Right atrium auricular region (tissue), 2 donors: ENCODE measurements around the gene VAMP2. TPM values are rescaled to one million over a fixed set of nuclear protein-coding genes. Genes with fewer than 3 reads are reported as not detected.

ENCODE experiments used
- DNase-seq: peaks from one replicate; pipeline ENCODE4 v3.0.0-alpha.2; 2019; ENCODE audit warnings: low spot score
- H3K27ac ChIP-seq, 2 donors: fragments of 200-600 bp; sonication (generic); 1 replicate in 1 of 2; 2 replicates in 1 of 2; pipeline ENCODE4 v1.5.1; 2016 to 2019
- H3K27me3 ChIP-seq, 2 donors: fragments of 200-600 bp; sonication (generic); one replicate each; pipeline versions ENCODE4 v1.5.1 to v1.6.0; 2017 to 2019
- H3K36me3 ChIP-seq: fragments of 200-600 bp; sonication (generic); one replicate; pipeline ENCODE4 v1.5.1; 2016
- H3K4me1 ChIP-seq, 2 donors: fragments of 200-600 bp; sonication (generic); one replicate each; pipeline versions ENCODE4 v1.5.1 to v1.6.0; 2017 to 2019
- H3K4me3 ChIP-seq, 2 donors: fragments of 200-600 bp; sonication (generic); 1 replicate in 1 of 2; 2 replicates in 1 of 2; pipeline ENCODE4 v1.5.1; 2017 to 2019; ENCODE audit warnings: mild to moderate bottlenecking in 1 of 2, moderate library complexity in 1 of 2
- H3K9me3 ChIP-seq, 2 donors: fragments of 200-600 bp; sonication (generic); one replicate each; pipeline ENCODE4 v1.5.1; 2019
- total RNA-seq, 2 donors: library from RNA; depleted of rRNA; stranded (reverse); fragments of >200 nt; gene quantifications; one replicate each; pipeline ENCODE4 v1.1.0, GENCODE V29; 2016
- TF ChIP-seq, protein P1 (sequence below), 2 donors: fragments of 200-600 bp; sonication (generic); IDR thresholded peaks; one replicate each; pipeline ENCODE4 v1.5.1; 2019; ENCODE audit warnings: antibody characterized with exemption in 2 of 2

VAMP2 gene
- total RNA-seq, 2 donors from 2014 or later = 27.4 to 39.7 TPM

GRCh38 chr17:8159032-8159400 is 3.7 kb downstream of the VAMP2 start:
- Histone ChIP-seq H3K27ac (peak overlapping the region; percentile 99), H3K36me3 (peaks cover 22% of the 10 kb centered on the region), H3K4me1 (peaks cover 0 to 48% of the 10 kb centered on the region in 2 donors), H3K27me3 (no peaks in the 10 kb centered on the region), H3K9me3 (no peaks in the 10 kb centered on the region), H3K4me3 (no peak overlapping the region)
- DNase-seq = no peak
- TF ChIP-seq, protein P1, sequence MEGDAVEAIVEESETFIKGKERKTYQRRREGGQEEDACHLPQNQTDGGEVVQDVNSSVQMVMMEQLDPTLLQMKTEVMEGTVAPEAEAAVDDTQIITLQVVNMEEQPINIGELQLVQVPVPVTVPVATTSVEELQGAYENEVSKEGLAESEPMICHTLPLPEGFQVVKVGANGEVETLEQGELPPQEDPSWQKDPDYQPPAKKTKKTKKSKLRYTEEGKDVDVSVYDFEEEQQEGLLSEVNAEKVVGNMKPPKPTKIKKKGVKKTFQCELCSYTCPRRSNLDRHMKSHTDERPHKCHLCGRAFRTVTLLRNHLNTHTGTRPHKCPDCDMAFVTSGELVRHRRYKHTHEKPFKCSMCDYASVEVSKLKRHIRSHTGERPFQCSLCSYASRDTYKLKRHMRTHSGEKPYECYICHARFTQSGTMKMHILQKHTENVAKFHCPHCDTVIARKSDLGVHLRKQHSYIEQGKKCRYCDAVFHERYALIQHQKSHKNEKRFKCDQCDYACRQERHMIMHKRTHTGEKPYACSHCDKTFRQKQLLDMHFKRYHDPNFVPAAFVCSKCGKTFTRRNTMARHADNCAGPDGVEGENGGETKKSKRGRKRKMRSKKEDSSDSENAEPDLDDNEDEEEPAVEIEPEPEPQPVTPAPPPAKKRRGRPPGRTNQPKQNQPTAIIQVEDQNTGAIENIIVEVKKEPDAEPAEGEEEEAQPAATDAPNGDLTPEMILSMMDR (IDR thresholded peaks at IDR 0.05) = peak in 1 of 2 donors; percentile 17

- no peaks in the 10 kb centered on the region for H3K9me3 ChIP-seq
- peaks cover 23% of the 10 kb centered on the region for H3K36me3 ChIP-seq
- peak; percentile 99 for DNase-seq
- H3K4me1 ChIP-seq = peaks cover 0 to 48% of the 10 kb centered on the region in 2 donors
- H3K27me3 ChIP-seq = no peaks in the 10 kb centered on the region
- no peak overlapping the region for H3K4me3 ChIP-seq
- H3K27ac ChIP-seq = peak overlapping the region; percentile 99
- TF ChIP-seq, protein P1 (IDR thresholded peaks at IDR 0.05) = peak; percentile 93 to 95
Measured at GRCh38 chr17:8158267-8159031, 4.3 kb downstream of the VAMP2 start.

- TF ChIP-seq, protein P1 (IDR thresholded peaks at IDR 0.05) = no peak
- Histone ChIP-seq H3K27me3 (no peaks in the 10 kb centered on the region), H3K9me3 (no peaks in the 10 kb centered on the region), H3K36me3 (peaks cover 34% of the 10 kb centered on the region), H3K4me1 (peaks cover 0 to 47% of the 10 kb centered on the region in 2 donors), H3K4me3 (peak overlapping the region; percentile 83 to 95), H3K27ac (peak overlapping the region; percentile 100)
- peak; percentile 100 for DNase-seq
Measured at GRCh38 chr17:8156246-8156992, 6.3 kb downstream of the VAMP2 start.

GRCh38 chr17:8155996-8156245 is 6.8 kb downstream of the VAMP2 start:
- Histone ChIP-seq H3K4me3 (peak overlapping the region; percentile 83 to 95), H3K36me3 (peaks cover 29% of the 10 kb centered on the region), H3K27ac (peak overlapping the region; percentile 100), H3K27me3 (no peaks in the 10 kb centered on the region), H3K4me1 (peaks cover 0 to 43% of the 10 kb centered on the region in 2 donors), H3K9me3 (no peaks in the 10 kb centered on the region)
- DNase-seq = no peak
- TF ChIP-seq, protein P1 (IDR thresholded peaks at IDR 0.05) = no peak

- peaks cover 0 to 43% of the 10 kb centered on the region in 2 donors for H3K4me1 ChIP-seq
Measured at GRCh38 chr17:8155231-8155995, 7.3 kb downstream of the VAMP2 start.

More at GRCh38 chr17:8155231-8155995, 7.3 kb downstream of the VAMP2 start:
- Histone ChIP-seq H3K27ac (peak overlapping the region; percentile 100), H3K4me3 (peak overlapping the region; percentile 83 to 95), H3K27me3 (no peaks in the 10 kb centered on the region), H3K36me3 (peaks cover 29% of the 10 kb centered on the region), H3K9me3 (no peaks in the 10 kb centered on the region)
- TF ChIP-seq, protein P1 (IDR thresholded peaks at IDR 0.05) = no peak
- no peak for DNase-seq
